Stimulated activated naive CD8-positive, alpha-beta T cell treated with anti-CD3 and anti-CD28 coated beads, Interleukin-15, Interleukin-2, amounts not matched to agents 100 U/mL and 50 U/mL, for 24 hours (primary cell): ENCODE results near the gene GATD1.

Experiments used
- ATAC-seq: fragments of 150-1000 bp; cut with Tn5 transposase; one replicate; pipeline ENCODE4 v1.10.0; 2021
- DNase-seq: peaks from one replicate; pipeline ENCODE4 v3.0.0; 2021

The GATD1 gene

DNA sequence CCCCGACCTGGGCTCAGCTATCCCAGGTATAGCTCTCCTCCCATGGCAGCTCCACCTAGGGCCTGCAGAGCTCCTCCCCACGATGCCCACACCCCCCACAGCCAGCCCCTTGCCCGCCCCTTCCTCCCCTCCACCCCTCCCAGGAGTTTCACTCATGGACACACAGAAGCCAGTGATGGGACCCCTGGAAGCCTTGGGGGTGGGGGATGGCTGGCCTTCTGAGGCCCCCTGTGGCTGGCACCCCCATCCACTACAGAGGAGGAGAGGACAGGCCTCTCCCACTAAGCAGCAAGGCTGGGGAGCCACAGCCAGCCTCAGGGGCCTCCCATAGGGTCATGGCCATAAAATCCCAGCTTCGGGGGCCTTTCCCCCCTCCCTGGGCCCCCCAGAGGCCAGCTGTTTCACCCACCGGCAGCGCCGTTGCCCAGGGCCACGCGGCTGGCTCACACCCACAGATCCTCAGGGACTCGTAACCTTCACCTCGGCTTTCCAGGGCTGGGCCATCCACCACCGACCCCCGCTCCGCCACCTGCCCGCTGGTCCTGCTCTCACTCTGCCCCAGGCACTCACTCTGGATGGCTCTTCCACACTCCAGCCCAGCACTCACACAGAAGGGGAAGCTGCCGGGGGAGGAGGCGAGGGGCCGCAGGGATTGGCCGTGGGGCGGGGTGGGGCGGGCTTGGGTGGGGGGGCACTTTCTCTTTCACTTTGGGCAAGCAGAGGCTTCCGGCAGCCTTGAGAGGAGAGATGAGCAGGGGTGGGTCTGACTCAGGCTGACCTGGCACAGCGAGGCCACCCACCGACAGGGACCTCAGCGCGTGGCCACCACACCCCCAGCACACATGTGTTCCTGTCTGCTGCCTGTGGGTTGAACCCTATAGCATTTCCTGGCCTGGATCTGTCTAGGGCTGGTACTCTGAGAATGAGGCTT lies 18.6 kb upstream of the GATD1 start:
- ATAC-seq (peak; percentile 75), DNase-seq (peak; percentile 86)

DNA sequence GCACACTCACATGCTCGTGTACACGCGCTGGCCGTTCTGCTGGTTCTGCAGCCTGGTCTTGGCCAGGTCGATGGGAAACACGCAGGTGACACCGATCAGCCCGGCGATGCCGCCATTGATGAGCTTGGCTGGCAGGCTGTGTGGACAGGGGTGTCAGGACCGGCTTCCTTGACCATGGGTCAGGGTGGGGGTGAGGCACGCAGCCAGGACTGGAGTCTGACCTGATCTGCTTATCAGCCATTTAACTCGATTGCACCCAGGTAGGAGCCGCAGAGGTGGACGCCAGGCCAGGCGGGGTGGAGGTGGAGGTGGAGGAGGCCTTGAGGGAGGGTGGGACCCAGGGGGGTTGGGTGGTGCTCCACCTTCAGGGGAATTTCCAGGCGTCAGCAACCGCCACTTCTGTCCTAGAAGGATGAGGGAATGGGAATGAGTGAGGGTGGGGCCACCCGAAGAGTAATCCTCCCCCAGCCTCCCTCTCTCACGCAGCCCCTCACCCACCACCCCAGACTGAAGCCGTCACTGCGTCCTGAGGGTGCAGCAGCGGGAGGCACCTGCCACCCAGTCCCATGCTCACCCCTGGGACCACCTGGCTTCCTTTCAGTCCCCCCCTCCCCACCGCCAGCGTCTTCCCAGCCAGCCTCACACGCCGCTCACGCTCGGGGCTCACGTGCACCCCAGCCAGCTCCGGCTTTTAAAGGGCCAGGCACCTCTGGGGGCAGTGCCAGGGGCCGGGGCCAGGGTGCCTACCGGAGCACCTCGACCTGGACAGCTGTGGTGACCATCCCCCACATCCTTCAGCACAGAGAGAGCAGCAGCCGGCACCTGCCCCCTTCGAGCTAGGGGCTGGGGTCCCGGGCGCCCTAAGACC lies 17.7 kb upstream of the GATD1 start:
- no peak for ATAC-seq
- no peak for DNase-seq

DNA sequence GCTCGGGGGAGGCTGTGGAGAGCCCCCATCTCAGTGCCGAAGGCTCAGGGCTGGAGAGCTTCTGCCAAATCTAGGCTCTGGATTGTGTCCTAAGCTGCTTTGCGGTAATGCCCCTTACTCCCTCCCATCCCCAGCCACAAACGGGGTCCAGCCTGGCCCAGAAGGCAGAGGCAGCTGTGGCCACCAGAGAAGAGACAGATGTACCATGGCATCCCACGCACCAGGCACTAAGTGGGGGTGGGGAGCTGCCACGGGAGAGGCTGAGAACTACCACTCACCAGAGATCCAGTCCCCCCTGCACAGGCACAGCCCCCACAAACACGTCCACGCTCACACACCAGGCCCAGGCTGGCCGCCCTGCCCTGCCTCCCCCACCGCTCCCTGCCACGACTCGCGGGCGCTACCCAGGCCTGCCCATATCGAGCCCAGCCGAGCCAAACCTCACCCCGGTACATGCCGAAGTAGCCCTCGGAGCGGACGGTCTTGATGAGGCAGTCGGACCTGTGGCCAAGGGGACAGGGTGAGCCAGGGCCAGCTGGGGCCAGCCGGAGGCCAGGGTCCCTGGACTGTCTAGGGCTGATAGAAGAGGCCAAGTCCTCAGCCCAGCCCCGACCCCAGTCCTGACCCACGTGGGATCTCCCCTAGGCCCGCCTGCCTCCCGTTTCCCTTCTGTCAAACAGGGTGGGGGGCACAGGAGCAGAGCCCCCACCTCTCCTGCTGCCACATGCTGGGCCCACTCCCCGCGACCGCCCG lies 16.9 kb upstream of the GATD1 start:
- ATAC-seq (no peak), DNase-seq (no peak)

DNA sequence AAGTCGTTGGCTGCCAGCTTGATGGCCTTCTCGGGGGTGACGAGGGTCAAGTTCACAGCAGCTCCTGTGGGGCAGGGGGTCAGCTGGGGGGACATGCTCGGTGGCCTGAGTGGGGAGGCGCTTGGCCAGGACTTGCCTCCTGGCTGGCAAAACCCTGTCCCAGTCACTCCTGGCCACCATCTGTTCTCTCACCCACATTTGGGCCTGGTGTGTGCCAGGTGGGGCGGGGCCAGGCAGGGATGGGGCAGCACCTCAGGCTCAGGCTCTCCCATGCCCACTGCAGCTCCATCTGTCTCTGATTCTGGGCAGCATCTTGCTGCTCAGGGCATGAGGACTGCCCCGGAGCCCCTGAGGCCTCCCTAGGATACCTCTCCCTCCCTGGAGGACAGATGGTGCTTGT lies 16.3 kb upstream of the GATD1 start:
- ATAC-seq: no peak
- DNase-seq: no peak

DNA sequence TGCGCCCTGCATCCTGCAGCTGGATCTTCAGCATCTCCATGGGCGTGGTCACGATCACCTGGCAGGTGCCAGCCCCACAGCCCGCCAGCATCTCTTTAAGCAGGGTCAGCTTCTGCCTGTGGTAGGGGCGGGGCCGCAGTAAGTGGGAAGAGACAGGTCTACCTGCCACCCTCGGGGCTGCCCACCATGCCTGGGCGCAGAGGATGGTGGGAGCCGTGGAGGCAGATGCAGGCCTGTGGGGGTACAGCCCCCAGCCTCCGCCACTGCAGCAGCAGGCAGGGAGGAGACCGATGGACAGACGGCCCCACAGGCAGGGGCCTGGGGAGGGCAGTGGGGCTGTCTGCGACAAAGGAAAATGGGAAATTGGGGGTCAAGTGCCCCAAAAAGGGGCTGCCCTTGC lies 15.6 kb upstream of the GATD1 start:
- DNase-seq (no peak), ATAC-seq (no peak)

DNA sequence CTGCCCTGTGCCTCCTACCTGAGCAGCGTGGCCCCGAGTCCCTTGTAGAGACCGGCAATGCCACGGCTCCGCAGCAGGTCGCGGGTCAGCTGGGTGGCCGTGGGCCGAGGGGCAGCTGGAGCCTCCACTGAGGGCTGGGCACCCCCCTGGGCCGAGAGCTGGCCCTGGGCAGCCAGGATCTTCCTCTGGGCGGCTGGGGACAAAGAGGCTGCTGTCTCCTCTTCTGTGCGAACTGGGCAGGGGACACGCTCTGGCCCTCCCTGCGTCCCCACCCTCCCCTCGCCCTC lies 15.2 kb upstream of the GATD1 start:
- no peak for ATAC-seq
- no peak for DNase-seq

DNA sequence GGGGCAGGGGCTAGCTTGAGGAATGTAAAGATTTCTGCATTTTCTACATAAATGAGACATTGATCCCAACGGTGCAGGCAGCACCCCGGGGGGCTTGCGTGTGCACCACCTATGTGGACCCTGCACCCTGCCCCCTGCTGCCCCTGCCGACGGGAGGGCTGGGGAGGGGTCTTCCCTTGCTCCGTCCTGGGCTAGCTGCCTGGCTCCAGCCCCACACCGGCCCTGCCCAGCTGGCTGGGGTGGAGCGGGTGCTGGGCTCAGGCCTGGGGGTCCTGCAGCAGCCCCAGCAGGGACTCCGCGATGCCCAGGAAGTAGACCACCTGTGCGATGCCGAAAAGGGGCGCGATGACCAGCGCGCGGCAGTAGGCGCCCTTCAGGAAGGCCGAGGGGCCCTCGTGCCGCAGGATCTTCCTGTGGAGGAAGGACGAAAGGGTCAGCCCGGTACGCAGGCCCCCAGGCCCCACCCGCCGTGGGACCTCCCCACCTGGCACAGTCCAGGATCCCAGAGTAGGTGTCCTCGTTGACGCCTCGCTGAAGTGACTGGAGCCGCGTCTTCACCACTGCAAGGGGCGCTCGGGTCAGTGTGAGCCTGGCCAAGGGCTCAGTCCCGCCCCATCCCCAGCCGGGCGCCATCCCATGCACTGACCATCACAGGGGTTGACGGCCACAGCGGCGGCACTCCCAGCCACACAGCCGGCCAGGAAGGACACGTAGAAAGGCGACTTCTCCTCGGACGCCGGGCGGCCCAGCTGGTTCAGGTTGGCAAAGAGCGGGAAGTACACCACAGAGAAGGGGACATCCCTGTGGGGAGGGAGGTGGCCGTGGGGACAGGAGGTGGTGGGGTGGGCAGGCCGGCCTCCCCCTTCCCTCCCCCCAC lies 14.6 kb upstream of the GATD1 start:
- DNase-seq (no peak), ATAC-seq (no peak)

DNA sequence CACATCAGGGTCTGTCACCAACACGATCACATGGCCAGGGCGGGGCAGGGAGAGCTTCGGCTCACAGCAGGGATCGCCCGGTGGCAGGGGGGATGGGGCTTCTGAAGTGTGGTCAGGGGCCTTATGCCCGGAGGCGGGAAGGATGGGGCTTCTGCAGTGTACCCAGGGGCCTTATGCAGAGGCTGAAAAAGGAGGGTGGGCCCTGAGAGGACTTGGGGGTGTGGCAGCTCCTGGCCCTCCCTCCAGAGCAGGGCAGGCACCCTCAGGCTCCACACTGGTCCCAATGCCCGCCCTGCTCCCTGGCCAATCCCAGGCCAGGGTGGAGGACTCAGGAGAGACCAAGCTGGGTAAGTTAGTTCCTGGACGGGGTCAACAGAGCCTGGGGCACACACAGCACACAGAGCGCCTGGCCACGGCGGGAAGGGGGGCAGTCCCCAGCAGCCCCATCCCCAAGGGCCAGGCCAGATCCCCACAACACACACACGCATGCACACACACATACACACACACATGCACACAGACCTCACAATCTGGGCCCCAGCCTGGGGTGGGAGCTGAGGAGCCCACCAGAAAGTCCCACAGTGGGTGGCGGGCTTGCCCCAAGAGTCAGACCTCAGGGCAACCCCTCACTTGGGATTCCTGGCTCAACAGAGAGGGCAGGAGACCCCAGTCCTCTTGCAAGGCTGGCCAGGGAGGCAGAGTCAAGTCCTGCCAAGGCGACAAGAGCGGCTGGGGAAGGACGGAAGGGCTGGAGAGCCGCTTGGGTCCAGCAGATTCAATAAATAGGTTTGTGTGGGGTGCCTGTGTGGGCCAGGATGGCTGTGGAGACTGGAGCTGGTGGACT lies 13.7 kb upstream of the GATD1 start:
- DNase-seq: no peak
- ATAC-seq: peak; percentile 11

DNA sequence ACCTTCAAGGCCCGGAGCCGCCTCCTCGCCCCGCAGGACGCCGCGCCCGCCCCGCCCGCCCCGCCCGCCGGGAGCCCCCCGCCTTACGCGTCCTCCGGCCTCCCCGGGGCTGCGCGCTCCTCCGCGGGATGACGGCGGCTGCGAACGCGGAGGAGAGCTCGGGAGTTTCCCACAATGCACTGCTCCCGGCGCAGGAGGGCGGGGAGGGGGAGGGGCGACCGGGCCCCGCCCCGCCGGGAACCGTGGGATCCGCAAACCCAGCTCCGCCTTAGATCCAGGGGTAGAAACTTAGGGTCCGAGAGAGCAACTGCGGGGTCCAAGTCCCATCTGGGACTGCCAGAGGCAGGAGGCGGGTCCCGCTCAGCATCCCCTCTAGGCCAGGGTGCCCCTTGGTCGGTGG lies 12.7 kb upstream of the GATD1 start, which contains the start of gene CEND1:
CEND1 (minus strand) TSS at position 148 of the 400 bp plus-strand sequence. CDS start 1,514 bp downstream, outside the sequence.
- peak; percentile 11 for ATAC-seq
- peak; percentile 67 for DNase-seq

DNA sequence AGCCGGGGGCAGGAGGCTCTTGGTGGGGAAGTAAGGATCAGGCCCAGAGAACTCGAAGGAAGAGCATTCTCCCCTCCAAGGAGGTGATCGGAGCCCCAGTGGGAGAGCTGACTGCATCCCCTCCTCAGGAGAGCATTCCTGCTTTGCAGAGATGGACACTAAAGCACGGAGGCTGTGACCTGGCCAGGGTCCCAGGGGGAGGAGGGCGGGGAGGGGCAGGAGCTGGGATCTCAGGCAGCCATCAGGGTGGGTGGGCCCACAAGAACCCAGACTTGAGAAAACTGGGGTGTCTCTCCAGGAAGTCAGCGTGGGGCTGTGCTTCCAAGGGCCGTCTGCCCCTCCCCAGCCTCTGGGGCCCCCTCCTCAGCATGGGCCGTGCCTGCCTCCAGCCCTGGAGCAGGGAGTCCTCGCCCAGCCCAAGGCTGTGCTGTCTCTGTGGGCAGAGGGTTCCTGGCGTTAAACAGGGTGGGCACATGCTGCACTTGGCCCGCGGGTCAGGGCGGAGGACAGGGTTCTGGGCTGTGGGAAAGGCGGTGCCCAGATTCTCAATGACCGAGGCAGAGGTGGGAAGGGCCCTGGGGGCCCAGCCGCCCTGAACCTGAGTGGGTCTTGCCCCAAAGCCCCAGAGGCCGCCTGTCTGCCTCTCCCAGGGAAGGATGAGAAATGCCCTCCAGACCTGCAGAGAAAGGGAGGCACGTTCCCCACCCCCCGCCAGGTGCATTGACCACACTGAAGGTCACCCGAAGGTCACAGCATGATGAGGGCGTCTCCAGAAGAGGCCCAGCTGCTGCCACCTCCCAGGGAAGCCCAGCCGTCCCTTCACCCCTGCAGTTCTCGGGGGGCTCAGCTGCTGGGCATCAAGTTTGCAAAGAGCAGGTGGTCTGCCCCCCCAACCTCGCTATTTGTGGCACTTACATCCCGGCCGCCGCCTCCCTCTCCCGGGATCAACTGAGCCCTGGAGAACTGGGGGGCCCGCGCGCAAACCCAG lies 12.0 kb upstream of the GATD1 start:
- DNase-seq: no peak
- no peak for ATAC-seq

DNA sequence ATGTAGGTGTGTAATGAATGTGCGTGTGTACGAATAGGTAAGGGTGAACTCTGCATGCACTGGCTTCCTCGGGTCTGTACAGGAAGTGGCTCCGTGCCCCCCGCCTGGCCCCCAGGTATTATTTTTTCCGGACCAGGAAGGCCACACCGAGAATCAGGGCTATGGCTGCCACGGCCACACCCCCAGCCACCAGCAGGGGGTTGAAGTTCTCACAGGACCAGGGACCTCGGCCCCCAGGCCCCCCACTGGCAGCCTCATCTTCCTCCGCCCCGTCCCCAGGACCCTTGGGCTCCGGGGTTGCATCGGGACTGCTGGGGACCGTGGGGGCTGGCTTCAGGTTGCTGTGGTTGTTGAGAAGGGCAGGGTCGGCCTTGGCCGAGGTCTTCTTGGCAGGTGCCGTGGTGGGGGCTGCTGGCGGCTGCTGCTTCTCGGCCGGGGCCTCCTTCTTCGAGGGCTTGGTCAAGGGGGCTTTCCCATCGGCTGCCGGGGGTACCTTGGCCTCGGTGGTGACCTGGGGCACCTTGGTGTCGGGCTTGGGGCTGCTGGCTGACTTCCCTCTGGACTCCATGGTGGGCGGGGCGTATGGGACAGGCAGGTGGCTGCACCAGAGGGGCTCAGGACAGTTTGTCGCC lies 10.8 kb upstream of the GATD1 start:
- DNase-seq (no peak), ATAC-seq (no peak)

DNA sequence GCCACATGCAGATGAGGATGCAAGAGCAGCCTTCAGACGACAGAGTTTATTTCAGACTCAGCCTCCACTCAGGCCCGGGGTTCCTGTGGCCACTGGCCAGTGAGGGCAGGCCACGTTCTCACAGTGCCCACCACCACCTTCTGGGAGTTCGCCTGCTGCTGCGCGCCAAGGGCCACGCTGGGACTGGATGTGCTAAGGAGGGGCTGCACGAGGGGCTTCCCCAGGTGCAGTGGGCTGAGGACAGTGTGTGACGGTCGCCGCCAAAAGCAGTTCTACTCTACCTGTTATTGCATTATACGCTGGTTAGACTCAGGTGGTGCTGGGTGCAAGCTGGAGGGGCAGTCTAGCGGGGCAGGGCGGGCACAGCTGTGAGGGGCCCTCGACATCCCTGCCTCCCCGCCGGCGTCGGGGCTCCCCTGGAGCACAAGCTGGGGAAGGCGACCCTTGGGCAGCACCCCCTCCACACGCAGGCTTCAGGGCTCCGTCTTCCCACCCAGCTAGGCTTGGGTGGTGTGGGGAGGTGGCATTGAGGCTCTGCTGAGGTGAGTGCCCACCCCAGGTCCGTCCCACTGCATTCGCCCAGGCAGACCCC lies 9.9 kb upstream of the GATD1 start:
- ATAC-seq (no peak), DNase-seq (no peak)

DNA sequence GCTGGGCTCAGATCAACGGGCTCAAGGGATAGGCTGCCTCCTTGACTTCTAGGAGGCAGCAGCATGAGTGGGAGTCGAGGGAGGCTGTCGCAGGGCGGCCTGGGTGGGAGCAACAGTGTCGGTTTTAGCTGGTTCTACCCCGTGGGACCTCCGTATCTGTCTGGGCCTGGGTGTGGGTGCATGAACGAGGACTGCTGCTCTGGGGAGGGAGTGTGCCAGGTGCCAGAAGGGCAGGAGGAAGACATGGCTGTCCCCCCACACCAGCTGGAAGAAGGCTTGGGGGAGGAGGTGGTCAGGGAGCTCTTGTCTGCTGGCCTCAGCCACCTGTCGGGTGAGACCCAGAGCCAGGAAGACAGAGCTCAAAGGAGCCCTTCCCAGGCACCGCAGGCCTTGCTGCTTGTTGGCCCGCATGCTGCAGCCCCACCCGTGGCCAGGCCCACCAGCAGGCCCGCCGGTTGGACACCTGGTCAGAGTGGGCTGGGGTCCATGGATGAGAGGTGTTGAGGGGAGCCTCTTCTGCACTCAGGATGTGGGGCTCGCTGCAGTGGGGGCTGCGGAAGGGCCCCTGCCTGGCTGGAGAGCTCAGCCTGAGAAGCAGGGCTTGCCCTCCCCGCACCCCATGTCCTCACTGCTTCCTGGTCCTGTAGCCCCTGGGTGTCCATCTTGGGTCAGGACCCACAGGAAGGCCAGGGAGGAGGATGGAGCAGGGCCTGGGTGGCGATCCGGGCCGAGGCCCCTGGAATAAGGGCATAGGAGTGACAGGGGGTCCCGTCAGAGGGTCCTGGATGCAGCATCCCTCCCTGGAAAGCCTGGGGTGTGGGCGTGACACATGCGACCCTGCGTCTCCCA lies 9.2 kb upstream of the GATD1 start:
- ATAC-seq (no peak), DNase-seq (no peak)

DNA sequence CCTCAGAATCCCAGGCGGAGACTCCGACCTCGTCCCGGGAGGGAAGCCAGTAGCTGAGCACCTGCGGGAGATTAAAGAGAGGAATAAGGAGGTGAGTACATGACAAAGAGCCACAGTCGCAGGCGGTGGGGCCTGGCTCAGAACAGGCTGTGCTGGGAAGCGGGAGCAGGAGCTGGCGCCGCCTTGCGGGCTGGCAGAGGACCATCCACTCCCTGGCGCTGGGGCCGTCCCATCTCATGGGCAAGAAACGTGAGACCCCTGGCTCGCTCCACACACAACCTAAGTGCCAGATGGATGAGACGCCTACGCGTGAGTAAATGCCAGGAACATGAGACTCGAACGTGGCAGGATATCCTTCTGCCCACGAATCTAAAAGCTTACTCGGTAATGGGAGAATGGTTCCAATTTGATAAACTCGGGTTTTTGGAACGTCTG lies 6.3 kb upstream of the GATD1 start:
- ATAC-seq: peak; percentile 70

DNA sequence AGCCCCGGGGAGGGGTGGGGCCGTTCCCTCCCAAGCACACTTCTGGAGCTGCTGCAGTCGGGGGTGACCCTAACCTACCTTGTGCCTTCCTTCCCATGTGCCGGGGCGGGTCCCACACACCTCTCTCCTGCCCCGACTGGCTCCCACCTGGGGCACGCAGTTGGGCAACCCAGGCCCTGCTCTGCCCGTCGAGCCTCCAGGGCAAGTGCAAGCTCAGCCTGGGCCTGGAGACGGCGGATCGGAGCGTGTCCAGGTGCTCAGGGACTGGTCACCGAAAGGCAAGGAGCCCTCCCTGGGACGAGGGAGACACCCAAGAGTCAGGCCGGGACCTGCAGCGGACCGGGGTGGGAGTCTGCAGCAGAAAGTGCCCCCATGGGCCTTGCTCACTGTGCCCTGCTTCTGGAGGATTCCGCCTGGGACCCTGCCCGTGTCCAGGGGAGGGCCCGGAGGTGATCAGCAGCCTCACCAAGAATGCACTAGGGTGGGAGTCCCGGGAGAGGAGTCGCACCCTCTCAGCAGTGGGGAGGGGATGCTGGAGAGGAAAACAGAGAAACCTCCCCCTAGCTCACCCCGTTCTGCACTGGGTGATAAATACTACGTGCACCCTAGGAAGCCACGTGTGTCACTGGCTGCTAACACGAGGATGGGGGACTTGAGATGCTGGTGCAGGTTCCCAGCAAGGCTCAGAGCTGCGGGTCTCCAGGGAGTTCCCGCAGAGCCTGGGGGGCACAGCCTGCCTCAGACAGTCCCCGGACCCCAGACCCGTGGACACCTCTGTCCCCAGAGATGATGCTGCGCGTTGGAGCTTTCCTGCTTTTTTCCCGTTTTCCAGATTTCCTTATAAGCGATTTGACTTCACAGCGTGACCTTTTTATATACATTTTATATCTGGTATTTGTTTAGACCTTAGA lies 5.2 kb upstream of the GATD1 start:
- no peak for ATAC-seq
- DNase-seq: no peak

More for the DNA sequence above, 6.3 kb upstream of the GATD1 start:
- DNase-seq: peak; percentile 62

DNA sequence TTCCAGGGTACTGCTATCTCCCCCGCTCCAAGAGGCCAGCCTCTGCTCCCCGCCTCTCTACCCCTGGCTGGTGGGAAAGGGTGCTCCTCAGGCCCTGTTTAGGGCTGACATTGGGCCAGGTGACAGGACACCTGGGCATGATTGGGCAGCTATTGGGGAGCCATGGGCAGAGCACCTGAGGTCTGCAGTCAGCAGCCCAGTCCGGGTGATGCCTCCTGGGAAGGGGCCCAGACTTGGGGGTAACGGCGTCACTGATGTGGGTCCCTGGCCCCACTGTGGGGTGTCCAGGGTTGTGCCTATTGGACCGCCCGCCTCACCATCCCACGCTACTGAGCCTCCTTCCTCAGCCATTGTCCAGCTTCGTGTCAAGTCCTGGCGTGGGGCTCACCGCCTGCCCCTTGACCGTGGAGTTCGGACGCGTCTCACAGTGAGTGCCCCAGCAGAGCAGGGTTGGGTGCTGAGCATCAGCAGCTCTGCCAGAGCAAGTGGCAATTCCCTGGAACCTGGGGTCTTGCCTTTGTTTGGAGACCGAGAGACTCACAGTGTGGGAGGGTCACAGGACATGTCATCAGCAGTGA lies 2.8 kb upstream of the GATD1 start:
- DNase-seq: no peak
- ATAC-seq: no peak
